ENCODE measurements around the gene NPAS2.

The NPAS2 gene

DNA sequence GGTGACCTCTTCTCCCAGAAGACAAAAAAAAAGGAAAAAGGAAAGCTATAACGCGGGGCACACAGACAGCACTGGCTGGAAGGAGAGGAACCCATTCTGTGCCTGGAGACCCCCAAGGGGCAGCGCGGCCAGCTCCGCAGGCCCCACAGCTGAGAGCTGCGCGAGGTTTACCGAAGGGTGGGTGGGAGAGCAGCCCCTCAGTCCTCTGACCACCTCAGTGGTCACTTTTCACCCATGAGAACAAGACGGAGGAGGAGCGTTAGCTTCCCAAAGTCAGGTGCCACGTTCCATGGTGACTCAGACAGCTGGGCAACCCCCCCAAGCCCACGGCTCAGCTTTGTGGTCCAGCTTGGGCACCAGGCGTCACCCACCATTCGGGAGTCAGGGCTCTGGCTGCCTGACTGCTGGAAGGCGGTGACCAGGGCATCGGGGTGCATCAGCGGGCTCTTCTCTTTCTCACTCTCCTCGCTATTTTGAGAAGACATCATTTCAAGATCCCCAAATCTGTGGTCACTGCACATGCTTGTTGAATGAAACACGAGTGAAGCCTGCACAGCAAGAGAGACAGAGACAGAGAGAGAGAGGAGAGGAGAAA is 217.3 kb downstream of the NPAS2 start:
- DNase-seq (ENCODE audit: low spot score) (no peak), FAIRE-seq (no peak)

DNA sequence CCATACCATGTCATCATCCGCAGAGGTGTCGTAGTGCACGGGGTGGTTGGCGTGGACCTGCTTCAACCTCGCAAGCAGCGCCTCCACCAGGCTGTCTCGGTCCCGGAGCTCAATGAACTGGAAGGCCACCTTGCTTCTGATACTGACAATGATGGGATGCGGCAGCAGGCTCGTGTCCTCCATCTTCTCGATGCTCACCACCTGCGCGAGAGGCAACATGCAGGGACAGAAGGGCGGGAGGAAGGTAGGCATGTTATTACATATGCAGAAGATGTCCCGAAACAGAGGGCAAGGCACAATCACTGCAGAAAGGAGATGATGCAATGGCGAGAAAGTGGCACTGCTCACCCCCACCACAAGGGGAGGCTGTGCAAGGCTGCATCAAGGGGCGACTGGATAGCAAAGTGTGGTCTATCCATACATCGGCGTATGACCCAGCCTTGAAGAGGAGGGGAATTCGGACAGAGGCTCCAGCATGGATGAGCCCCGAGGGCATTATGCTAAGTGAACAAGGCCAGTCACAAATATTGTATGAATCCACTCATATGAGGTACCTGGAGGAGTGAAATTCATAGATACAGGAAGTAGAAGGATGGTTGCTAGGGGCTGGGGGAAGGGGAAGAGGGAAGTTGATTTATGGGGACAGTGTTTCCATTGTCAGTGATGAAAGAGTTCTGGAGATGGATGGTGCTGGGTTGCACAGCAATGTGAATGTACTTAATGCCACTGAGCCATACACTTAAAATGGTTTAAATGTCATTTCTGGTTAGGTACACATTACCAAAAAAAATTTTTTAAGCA is 218.7 kb downstream of the NPAS2 start:
- DNase-seq (ENCODE audit: low spot score) (no peak), FAIRE-seq (no peak)

DNA sequence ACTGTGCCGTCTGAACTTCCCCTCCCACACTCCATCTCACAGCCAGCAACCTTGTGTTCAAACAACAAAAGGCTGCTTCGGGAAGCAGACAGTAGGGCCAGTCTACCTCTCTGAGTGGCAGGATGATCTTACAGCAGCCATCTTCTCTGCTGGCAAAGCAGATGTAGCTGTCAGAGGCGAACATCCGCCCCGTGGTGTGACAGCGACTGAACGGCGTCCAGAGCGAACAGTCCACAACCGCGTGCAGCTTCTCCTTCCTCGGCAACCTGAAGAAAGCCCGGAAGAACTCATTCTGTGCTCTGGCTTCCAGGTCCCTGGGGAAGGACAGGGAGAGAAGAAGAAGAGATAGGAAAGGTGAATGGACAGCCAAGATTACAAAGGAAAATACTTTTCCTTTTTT is 220.1 kb downstream of the NPAS2 start:
- DNase-seq (ENCODE audit: low spot score) (no peak), FAIRE-seq (no peak)

DNA sequence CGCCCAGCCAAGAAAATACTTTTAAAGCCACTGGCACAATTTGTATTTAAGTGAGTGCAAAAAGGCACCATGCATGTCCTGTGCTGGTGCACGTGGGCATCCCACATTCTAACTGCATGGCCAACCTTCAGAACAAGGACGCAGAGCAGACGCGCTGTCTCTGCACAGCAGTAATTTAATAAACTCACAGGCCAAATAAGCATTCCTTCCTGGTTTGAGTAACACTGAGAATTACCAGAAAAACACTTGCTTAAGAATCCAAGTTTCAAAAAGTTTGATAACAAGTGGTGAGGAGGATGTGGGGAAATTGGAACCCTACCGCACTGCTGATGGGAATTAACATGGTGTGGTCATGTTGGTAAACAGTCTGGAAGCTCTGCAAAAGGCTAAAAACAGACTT is 220.8 kb downstream of the NPAS2 start:
- FAIRE-seq (no peak), DNase-seq (ENCODE audit: low spot score) (no peak)

- no peak for DNase-seq (ENCODE audit: low spot score)
- no peak for FAIRE-seq
These were observed 221.5 kb downstream of the NPAS2 start for GRCh38 chr2:101041413-101041812.

DNA sequence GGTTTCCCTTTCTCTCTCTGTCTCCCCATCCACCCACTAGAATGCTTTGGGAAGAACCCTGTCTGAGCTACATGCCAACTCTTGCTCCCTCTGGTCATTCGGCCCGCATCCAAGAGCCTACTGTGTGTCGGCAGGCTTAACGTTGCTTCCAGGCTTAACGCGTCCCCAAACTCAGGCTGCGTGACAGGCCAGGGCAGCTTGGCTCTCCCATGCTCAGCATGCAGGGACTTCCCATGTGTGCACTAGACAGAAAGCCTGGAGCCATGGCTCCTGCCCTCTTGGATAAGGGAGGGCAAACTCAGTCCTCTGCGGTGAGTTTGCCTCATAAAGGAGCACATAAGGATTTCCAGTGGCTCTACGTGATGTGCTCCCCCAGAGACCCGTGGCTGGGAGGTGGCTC is 225.4 kb downstream of the NPAS2 start:
- DNase-seq (ENCODE audit: low spot score) (no peak), FAIRE-seq (no peak)
